Measurements from ENCODE around the gene ZCCHC24. TPM values are rescaled to one million over a fixed set of nuclear protein-coding genes. Genes with fewer than 3 reads are reported as not detected.
A peak's percentile ranks its signal among the peaks of the same experiment; 100 is the strongest.

Gene ZCCHC24
- total RNA-seq, 1 experiment from 2014 or later = 8.7 TPM

DNA sequence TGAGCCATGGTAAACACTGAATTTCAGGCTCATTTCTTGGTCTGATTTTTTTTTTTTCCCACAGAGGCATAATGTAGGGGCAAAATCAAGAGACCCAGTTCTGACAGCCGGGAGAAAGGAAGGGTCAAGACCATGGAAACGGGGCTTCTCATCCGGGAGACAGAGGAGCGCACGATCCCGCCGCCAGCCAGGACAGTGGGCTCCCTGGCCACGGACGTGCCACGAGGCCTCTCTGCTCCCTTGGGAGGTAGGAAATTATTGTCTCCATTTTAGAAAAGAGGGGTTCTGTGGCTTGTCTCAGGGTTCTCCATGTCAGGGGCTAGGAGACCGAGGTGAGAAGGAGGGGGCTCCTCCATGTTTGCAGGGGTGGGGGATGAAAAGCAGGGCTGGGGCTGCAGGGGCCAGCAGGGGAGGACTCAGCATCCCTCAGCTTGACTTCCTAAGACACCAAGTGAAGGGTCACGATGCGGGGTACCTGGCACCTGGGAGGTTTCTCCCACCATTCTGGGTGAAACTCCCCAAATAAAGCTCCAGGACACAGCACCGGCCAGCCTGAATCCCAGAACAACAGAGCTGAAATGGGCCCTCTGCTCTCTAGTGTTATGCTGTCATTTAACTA is 60.5 kb downstream of the ZCCHC24 start:
- no peak for DNase-seq (ENCODE audit: low spot score)

GRCh38 chr10:79383974-79384606 is 61.3 kb downstream of the ZCCHC24 start:
- DNase-seq (ENCODE audit: low spot score) = no peak

DNA sequence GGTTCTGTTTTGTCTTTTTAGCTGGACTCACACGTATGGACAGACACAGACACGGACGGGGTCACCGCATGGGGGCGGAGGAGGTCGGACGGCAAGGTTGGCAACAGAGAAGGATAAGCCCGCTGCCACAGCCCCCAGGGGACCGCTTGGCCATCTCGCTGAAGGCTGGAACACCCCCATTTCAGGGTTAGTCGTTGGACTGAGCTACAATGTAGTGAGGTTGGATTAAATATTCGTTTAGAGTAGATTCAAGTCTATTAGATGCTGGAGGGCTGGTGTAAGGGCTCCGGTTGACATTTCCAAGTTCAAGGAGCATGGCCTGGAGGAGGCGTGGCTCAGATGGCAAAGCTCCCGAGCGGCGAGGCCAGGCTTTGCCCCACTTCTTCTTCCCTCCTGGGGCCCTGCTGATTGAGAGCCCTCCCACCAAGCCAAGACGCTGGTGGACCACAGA is 62.9 kb downstream of the ZCCHC24 start:
- no peak for DNase-seq (ENCODE audit: low spot score)

GRCh38 chr10:79381804-79382221 is 63.6 kb downstream of the ZCCHC24 start:
- peak; percentile 78 for DNase-seq (ENCODE audit: low spot score)

- no peak for DNase-seq (ENCODE audit: low spot score)
Observed at GRCh38 chr10:79380946-79381721, 64.3 kb downstream of the ZCCHC24 start.

DNA sequence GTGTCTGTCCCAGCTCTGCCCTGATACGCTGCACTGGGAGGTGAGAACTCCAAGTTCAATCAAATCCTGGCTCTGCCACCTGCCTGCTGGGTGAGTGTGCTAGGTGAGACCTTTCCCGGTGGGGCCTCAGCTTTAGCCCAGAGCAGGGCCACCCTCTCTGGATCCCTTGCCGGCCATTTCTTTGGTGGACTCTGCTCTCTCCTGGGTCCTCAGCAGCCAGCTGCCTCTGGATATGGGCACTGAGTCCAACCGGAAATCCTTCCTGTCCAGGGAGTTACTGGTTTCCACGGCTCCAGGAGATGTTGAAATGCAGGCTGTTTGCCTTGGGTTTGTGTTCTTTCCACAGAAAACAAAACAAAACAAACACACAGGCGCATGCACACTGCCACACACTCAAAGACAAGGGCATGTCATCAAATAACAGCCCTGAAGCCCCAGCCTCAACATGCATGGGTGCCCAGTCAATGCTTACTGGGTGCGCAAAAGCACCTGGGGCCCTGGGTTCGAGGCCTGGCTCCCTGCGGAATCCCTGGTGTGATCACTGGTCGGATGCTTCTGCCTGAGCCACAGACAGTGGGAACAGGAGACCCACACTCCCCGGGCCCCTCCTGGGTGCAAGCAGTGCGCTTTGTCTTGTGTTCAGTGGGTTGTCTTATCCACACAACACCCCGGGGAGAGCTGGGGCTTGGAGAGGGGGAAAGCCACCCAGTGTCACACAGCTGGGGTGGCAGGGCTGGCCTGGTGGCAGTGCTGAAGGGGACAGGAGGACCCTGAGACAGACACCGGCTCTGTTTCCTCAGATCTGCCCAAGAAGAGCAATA is 65.1 kb downstream of the ZCCHC24 start:
- peak; percentile 70 for DNase-seq (ENCODE audit: low spot score)

GRCh38 chr10:79379512-79380124 is 65.8 kb downstream of the ZCCHC24 start:
- no peak for DNase-seq (ENCODE audit: low spot score)

GRCh38 chr10:79378647-79379511 is 66.5 kb downstream of the ZCCHC24 start:
- DNase-seq (ENCODE audit: low spot score) = no peak

DNA sequence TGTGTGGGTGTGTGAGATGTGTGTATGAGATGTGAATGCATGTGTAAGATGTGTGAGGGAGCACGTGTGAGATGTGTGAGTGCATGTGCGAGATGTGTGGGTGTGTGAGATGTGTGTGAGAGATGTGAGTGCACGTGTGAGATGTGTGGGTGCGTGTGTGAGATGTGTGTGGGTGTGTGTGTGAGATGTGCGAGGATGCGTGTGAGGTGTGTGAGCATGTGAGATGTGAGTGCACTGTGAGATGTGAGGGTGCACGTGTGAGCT is 67.1 kb downstream of the ZCCHC24 start:
- no peak for DNase-seq (ENCODE audit: low spot score)

GRCh38 chr10:79377557-79378382 is 67.7 kb downstream of the ZCCHC24 start:
- no peak for DNase-seq (ENCODE audit: low spot score)

- DNase-seq (ENCODE audit: low spot score) = no peak
Observed at GRCh38 chr10:79376751-79377556, 68.5 kb downstream of the ZCCHC24 start.

- DNase-seq (ENCODE audit: low spot score) = no peak
Observed at GRCh38 chr10:79376078-79376628, 69.3 kb downstream of the ZCCHC24 start.

DNA sequence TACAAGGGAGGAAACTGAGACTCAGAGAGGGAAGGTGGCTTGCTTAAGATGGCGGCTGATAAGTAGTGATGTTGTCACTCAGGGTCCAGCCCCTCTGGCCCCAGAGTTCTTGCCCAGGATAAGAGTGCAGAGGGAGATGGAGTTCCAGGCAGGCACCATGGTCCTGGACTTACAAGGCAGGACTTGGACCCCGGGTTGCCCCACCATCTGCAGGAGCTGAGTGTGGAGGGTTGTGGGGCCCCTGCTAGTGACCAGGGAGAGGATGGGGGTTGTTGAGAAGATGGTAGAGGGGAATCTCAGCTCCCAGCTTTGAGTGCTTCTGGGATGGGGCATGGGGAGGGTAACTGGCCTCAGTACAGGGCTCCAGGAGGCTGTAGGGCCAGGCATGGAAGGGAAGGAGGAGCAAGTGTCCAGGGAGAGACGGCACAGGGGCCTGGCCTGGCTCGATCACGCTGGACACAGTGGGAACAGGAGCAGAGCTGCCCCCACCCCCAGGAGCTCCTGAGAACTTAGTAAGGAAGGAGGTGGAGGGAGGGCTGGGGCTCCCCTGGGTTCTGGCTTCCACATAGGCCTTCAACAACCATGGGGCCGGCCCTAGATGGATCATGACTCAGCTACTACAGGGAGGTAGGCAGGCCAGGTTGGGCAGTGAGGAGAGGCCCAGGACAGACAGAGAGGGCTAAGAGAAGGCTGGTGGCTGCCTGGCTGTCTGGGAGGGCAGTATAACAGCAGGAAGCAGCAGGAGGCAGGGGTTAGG is 69.9 kb downstream of the ZCCHC24 start:
- DNase-seq (ENCODE audit: low spot score) = peak; percentile 62

- peak; percentile 67 for DNase-seq (ENCODE audit: low spot score)
Observed at GRCh38 chr10:79374312-79375191, 70.9 kb downstream of the ZCCHC24 start.

DNA sequence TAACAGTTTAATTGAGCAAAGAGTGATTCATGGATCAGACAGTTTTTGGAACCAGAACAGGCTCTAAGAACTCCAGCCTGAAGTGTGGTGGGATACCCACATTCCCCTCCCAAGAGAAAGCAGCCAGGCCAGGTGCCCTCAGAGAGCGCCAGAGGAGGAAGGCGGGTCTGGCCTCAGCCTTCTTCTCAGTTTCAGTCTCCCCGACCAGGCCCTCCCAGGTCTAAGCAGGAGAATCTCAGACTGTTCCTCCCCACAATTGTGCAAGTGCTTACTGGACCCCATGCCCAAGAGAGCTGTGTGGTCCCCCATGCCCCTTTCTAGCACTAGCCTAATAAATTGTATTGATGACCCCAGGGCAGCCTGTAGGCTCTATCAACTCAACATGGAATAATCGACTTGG is 72.6 kb downstream of the ZCCHC24 start:
- no peak for DNase-seq (ENCODE audit: low spot score)

DNA sequence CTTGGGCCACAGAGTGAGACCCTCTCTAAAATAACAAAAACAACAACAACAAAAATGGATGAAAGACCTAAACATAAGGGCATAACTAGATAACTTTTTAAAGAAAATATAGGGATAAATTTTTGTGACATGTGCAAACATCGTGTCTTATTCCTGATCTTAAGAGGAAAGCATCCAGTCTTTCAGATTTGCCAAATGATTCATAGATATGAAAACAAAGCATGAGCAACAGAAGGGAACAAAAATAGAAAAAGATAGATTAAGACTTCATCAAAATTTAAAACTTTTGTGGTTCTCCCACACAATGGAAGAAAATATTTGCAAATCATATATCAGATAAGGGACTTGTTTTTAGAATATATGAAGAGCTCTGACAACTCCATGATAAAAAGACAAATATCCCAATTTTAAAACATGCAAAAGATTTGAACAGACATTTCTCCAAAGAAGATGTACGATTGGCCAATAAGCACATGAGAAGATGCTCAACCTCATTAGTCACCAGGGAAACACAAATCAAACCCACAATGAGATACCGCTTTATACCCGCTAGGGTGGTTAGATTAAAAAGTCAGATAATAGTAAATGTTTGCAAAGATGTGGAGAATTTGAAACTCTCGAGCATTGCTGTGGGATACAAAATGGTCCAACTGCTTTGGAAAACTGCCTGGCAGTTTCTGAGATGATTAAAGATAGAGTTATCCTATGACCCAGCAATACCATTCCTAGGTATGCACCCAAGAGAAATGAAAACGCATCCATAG is 77.8 kb downstream of the ZCCHC24 start:
- no peak for DNase-seq (ENCODE audit: low spot score)
